ENCODE data around the gene PTPRF.

PTPRF gene

DNA sequence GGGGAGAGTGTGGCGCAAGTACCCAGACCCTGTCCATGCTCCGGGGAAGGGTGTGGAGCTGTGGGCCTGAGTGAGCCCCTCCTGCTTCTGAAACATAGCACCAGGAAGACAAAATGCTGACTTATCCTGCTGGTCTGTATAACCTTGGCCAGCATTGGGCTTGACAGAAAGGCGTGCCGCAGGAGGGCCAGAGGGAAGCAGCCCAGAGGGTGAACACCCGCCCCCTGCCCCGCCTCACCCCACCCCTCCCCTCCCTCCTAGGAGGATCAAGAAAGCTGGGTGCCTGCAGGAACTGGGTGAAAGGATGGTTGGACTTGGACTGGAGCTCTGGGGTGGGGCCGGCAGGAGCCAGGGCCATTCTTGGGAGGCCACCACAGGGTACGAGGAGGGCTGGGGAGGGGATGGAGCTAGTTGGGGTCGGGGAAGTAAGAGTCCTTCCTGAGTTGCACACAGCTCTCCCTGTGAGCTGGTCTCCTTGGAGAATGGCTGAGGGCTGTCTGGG, 27.1 kb downstream of the PTPRF start:
- TF ChIP-seq CEBPB (IDR thresholded peaks at IDR 0.05) (no peak), ZBTB7A (IDR thresholded peaks at IDR 0.05; ENCODE audit: low read depth) (no peak)

- TF ChIP-seq, protein P1, sequence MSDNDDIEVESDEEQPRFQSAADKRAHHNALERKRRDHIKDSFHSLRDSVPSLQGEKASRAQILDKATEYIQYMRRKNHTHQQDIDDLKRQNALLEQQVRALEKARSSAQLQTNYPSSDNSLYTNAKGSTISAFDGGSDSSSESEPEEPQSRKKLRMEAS (IDR thresholded peaks at IDR 0.05): no peak
- TF ChIP-seq TEAD4 (IDR thresholded peaks at IDR 0.05) (no peak), EGR1 (IDR thresholded peaks at IDR 0.05) (no peak), CEBPB (IDR thresholded peaks at IDR 0.05) (no peak), RAD21 (IDR thresholded peaks at IDR 0.05; ENCODE audit: low read depth) (no peak), NFIC (IDR thresholded peaks at IDR 0.05) (no peak)
These were observed 27.7 kb downstream of the PTPRF start for GRCh38 chr1:43558346-43558841.

GRCh38 chr1:43559714-43560113, 29.0 kb downstream of the PTPRF start:
- TF ChIP-seq TEAD4 (IDR thresholded peaks at IDR 0.05): no peak
- TF ChIP-seq EGR1 (IDR thresholded peaks at IDR 0.05): no peak
- TF ChIP-seq FOXM1 (IDR thresholded peaks at IDR 0.05; ENCODE audit: borderline replicate concordance, low read depth): no peak
- no peak for TF ChIP-seq TCF12 (IDR thresholded peaks at IDR 0.05; ENCODE audit: low read depth)
- TF ChIP-seq RAD21 (IDR thresholded peaks at IDR 0.05; ENCODE audit: low read depth): no peak
- TF ChIP-seq, protein P2, sequence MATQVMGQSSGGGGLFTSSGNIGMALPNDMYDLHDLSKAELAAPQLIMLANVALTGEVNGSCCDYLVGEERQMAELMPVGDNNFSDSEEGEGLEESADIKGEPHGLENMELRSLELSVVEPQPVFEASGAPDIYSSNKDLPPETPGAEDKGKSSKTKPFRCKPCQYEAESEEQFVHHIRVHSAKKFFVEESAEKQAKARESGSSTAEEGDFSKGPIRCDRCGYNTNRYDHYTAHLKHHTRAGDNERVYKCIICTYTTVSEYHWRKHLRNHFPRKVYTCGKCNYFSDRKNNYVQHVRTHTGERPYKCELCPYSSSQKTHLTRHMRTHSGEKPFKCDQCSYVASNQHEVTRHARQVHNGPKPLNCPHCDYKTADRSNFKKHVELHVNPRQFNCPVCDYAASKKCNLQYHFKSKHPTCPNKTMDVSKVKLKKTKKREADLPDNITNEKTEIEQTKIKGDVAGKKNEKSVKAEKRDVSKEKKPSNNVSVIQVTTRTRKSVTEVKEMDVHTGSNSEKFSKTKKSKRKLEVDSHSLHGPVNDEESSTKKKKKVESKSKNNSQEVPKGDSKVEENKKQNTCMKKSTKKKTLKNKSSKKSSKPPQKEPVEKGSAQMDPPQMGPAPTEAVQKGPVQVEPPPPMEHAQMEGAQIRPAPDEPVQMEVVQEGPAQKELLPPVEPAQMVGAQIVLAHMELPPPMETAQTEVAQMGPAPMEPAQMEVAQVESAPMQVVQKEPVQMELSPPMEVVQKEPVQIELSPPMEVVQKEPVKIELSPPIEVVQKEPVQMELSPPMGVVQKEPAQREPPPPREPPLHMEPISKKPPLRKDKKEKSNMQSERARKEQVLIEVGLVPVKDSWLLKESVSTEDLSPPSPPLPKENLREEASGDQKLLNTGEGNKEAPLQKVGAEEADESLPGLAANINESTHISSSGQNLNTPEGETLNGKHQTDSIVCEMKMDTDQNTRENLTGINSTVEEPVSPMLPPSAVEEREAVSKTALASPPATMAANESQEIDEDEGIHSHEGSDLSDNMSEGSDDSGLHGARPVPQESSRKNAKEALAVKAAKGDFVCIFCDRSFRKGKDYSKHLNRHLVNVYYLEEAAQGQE (IDR thresholded peaks at IDR 0.05; ENCODE audit: low read depth): no peak
- TF ChIP-seq CREB1 (IDR thresholded peaks at IDR 0.05; ENCODE audit: low read depth): no peak
- no peak for TF ChIP-seq CEBPB (IDR thresholded peaks at IDR 0.05)
- TF ChIP-seq YY1 (IDR thresholded peaks at IDR 0.05; ENCODE audit: low read depth): no peak
- TF ChIP-seq, protein P1 (IDR thresholded peaks at IDR 0.05): no peak
- no peak for TF ChIP-seq NFIC (IDR thresholded peaks at IDR 0.05)

GRCh38 chr1:43560286-43560685, 29.6 kb downstream of the PTPRF start:
- TF ChIP-seq ZBTB7A (IDR thresholded peaks at IDR 0.05; ENCODE audit: low read depth) (no peak), EP300 (IDR thresholded peaks at IDR 0.05; ENCODE audit: borderline replicate concordance) (no peak), YY1 (IDR thresholded peaks at IDR 0.05; ENCODE audit: low read depth) (no peak), FOXM1 (IDR thresholded peaks at IDR 0.05; ENCODE audit: borderline replicate concordance, low read depth) (no peak), TEAD4 (IDR thresholded peaks at IDR 0.05) (no peak)
- TF ChIP-seq, protein P2 (IDR thresholded peaks at IDR 0.05; ENCODE audit: low read depth): no peak

DNA sequence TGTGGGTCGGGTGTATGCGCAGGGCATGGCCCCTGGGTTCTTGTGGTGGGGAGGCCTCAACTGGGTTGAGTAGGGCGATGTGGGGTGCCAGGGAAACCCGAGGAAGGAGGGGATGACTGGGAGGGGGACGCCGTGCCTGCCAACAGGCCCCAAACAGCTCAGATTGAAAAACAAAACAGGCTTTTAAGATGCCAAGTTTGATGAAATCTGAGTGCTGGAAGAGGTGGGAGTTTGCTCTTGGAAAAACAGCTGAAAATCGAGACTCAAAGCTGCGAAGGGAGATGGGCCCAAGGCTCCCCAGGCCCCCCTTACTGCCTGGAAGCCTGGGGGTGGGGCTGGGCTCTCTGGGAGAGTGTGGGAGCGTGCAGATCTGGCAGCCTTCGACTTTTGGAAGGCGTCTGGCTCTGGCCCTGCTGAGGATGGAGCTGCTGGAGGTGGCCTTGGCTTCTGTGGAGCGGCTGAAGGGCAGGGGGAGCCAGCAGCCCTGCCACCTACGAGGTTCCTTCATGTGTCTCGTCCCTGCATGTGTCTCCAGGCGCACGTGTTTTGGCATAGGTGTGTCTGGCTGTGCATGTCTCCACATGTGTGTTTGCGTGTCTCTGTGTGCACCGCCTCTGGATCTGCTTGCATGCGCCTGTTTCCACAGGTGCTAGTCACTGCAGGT, 33.3 kb downstream of the PTPRF start:
- no peak for TF ChIP-seq YY1 (IDR thresholded peaks at IDR 0.05; ENCODE audit: low read depth)
- TF ChIP-seq, protein P3, sequence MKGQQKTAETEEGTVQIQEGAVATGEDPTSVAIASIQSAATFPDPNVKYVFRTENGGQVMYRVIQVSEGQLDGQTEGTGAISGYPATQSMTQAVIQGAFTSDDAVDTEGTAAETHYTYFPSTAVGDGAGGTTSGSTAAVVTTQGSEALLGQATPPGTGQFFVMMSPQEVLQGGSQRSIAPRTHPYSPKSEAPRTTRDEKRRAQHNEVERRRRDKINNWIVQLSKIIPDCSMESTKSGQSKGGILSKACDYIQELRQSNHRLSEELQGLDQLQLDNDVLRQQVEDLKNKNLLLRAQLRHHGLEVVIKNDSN (IDR thresholded peaks at IDR 0.05): no peak
- no peak for TF ChIP-seq ZBTB7A (IDR thresholded peaks at IDR 0.05; ENCODE audit: low read depth)
- no peak for TF ChIP-seq EGR1 (IDR thresholded peaks at IDR 0.05)
- no peak for TF ChIP-seq NFIC (IDR thresholded peaks at IDR 0.05)
- TF ChIP-seq TCF12 (IDR thresholded peaks at IDR 0.05; ENCODE audit: low read depth): no peak
- TF ChIP-seq, protein P1 (IDR thresholded peaks at IDR 0.05): no peak
- TF ChIP-seq, protein P2 (IDR thresholded peaks at IDR 0.05; ENCODE audit: low read depth): no peak
